Stimulated activated CD8-positive, alpha-beta memory T cell treated with anti-CD3 and anti-CD28 coated beads, Interleukin-4, amount 100 ng/mL, for 1 hour (primary cell): ENCODE results near the gene SCLT1.

Experiments used
- DNase-seq, 2 donors: peaks; one replicate each; pipeline ENCODE4 v3.0.0-alpha.2; 2020; ENCODE audit warnings: low read depth in 2 of 2, low spot score in 1 of 2

Gene SCLT1

GRCh38 chr4:128961405-128961804 is 131.9 kb downstream of the SCLT1 start:
- no peak for DNase-seq

- DNase-seq = no peak
Observed at GRCh38 chr4:128958194-128958593, 135.1 kb downstream of the SCLT1 start.

- no peak for DNase-seq
Observed at GRCh38 chr4:128957459-128957858, 135.9 kb downstream of the SCLT1 start.

- no peak for DNase-seq
Observed at GRCh38 chr4:128955751-128956150, 137.6 kb downstream of the SCLT1 start.

- no peak for DNase-seq
Observed at GRCh38 chr4:128954941-128955340, 138.4 kb downstream of the SCLT1 start.

- no peak for DNase-seq
Observed at GRCh38 chr4:128951316-128951715, 142.0 kb downstream of the SCLT1 start.

GRCh38 chr4:128950796-128951195 is 142.5 kb downstream of the SCLT1 start:
- no peak for DNase-seq

GRCh38 chr4:128946916-128947315 is 146.4 kb downstream of the SCLT1 start:
- DNase-seq = no peak

- DNase-seq = no peak
Observed at GRCh38 chr4:128942607-128943006, 150.7 kb downstream of the SCLT1 start.

- DNase-seq = no peak
Observed at GRCh38 chr4:128940971-128941370, 152.4 kb downstream of the SCLT1 start.

GRCh38 chr4:128930051-128930450 is 163.3 kb downstream of the SCLT1 start:
- no peak for DNase-seq

- no peak for DNase-seq
Observed at GRCh38 chr4:128924951-128925350, 168.4 kb downstream of the SCLT1 start.

- no peak for DNase-seq
Observed at GRCh38 chr4:128921954-128922353, 171.4 kb downstream of the SCLT1 start.

- DNase-seq = no peak
Observed at GRCh38 chr4:128917781-128918180, 175.6 kb downstream of the SCLT1 start.

- DNase-seq = peak in 1 of 2 donors; percentile 1
Observed at GRCh38 chr4:128916832-128917231, 176.5 kb downstream of the SCLT1 start.

GRCh38 chr4:128915544-128915943 is 177.8 kb downstream of the SCLT1 start:
- DNase-seq = no peak

GRCh38 chr4:128913228-128913627 is 180.1 kb downstream of the SCLT1 start:
- DNase-seq = no peak

- DNase-seq = no peak
Observed at GRCh38 chr4:128908735-128909134, 184.6 kb downstream of the SCLT1 start.

GRCh38 chr4:128907981-128908380 is 185.4 kb downstream of the SCLT1 start:
- no peak for DNase-seq

GRCh38 chr4:128906581-128906980 is 186.8 kb downstream of the SCLT1 start:
- no peak for DNase-seq

GRCh38 chr4:128904821-128905220 is 188.5 kb downstream of the SCLT1 start:
- no peak for DNase-seq

GRCh38 chr4:128880662-128881061 is 212.7 kb downstream of the SCLT1 start:
- no peak for DNase-seq

- no peak for DNase-seq
Observed at GRCh38 chr4:128879971-128880370, 213.4 kb downstream of the SCLT1 start.

GRCh38 chr4:128879283-128879682 is 214.1 kb downstream of the SCLT1 start:
- no peak for DNase-seq
